ENCODE results near the gene TNFRSF8. TPM values are rescaled to one million over a fixed set of nuclear protein-coding genes. Genes with fewer than 3 reads are reported as not detected.

TNFRSF8 gene
- total and polyA plus RNA-seq, 9 of the 15 experiments (the other 6 are each of a cell fraction or from before 2014, with no cell fraction given), result 3.5 to 38.4 (median 17.1) TPM

DNA sequence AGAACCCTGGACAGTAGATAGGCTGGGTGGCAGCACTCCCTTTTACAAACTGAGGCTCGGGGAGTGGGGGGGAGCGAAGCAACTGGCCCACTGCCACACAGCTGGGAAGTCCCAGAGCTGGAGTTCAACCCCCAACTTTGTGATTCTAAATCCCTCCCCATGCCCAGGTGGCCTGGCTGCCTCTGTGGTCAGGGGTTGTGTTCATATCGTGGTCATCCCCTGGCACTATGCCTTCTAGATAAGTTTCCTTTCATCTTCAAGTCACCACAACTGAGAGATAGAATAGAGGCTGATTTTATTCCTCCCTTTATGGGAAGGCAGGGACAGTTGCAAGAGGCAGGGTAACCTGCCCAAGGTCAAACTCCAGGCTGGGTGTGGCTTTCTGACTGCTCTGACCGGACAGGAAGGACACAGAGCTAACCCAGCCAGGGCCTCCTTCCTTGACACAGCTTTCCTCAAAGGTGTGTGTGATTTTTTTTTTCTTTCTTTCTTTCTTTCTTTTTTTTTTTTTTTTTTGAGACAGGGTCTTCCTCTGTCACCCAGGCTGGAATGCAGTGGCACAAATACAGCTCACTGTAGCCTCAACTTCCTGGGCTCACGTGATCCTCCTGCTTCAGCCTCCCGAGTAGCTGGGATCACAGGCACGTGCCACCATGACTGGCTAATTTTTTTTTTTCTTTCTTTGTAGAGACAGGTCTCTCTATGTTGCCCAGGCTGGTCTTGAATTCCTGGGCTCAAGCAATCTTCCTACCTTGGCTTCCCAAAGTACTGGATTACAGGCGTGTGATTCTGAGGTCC is 85.3 kb downstream of the TNFRSF8 start (continued):
- no peak for TF ChIP-seq CHAMP1 (IDR thresholded peaks at IDR 0.05)
- 0 out of 2 replicates have a peak, but pooled peaks have one; percentile 54 for TF ChIP-seq LARP7 (IDR thresholded peaks at IDR 0.05)
- peak; percentile 49; the same call in 1 of the 2 replicates for TF ChIP-seq RAD51 (IDR thresholded peaks at IDR 0.05; ENCODE audit: borderline replicate concordance, low read depth)
- TF ChIP-seq, protein P1, sequence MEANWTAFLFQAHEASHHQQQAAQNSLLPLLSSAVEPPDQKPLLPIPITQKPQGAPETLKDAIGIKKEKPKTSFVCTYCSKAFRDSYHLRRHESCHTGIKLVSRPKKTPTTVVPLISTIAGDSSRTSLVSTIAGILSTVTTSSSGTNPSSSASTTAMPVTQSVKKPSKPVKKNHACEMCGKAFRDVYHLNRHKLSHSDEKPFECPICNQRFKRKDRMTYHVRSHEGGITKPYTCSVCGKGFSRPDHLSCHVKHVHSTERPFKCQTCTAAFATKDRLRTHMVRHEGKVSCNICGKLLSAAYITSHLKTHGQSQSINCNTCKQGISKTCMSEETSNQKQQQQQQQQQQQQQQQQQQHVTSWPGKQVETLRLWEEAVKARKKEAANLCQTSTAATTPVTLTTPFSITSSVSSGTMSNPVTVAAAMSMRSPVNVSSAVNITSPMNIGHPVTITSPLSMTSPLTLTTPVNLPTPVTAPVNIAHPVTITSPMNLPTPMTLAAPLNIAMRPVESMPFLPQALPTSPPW (CRISPR knock-in tag; IDR thresholded peaks at IDR 0.05), result 0 out of 2 replicates have a peak, but pooled peaks have one; percentile 8
- TF ChIP-seq NFYB (IDR thresholded peaks at IDR 0.05; ENCODE audit: extremely low read depth, insufficient read length), result no peak
- TF ChIP-seq TFAP4 (CRISPR knock-in tag; IDR thresholded peaks at IDR 0.05; ENCODE audit: borderline replicate concordance), result 0 out of 2 replicates have a peak, but pooled peaks have one; percentile 31
